Suppressor macrophage (primary cell): ENCODE data around the gene TGM6.

Experiments
- DNase-seq, 4 experiments: peaks; one replicate each; pipeline ENCODE4 v3.0.0-alpha.2; 2020 to 2022
- total RNA-seq, 17 experiments: gene quantifications; one replicate each; lab custom pipeline; 2026; ENCODE audit warnings: mixed read lengths in 6 of 17, inconsistent platforms in 3 of 17; lab: John Stamatoyannopoulos, UW

Gene TGM6
- 0 to 1.1 (median 0) reads per million in 17 experiments for total RNA-seq

DNA sequence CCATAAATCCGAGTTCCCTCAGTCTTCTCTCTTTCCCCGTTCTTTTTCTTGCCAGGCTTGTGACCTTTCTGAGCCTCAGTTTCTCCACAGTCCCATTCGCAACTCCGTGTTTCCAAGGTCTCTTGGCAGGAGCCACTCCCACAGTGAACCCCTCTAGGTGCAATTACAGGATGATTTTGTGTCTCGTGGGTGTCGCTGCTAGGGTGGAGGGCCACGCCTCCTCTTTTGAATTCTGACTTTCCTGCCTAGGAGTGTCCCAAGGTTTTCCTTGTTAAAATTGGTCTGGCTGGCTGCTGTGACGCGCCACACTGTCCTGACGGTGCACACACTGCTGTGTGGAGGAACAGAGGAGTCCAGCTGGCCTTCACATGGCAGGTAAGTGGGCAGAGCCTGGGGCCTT is at the start of gene TGM6:
TGM6 (plus strand) TSS at position 301 of the 400 bp plus-strand sequence; CDS start at position 369, 68 bp downstream.
- DNase-seq: no peak

DNA sequence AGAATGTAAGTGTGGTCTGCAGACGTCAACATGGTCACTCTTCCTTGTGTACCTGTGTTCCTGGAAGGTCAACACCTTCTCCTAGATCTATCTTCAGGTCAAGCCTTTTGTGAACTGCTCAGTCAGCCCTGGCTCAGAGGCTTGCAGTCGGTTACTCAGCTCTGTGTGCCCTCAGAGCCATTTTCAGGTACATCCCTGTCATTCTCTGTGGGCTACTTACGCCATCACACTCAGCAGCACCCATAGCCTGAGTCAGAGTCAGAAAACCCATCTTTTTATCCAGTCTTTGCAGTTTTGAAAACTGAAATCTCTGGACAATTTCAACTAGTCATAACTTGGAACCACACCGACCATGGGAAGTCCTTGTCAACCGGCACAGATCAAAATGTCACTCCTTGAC is 49.6 kb upstream of the TGM6 start:
- no peak for DNase-seq

DNA sequence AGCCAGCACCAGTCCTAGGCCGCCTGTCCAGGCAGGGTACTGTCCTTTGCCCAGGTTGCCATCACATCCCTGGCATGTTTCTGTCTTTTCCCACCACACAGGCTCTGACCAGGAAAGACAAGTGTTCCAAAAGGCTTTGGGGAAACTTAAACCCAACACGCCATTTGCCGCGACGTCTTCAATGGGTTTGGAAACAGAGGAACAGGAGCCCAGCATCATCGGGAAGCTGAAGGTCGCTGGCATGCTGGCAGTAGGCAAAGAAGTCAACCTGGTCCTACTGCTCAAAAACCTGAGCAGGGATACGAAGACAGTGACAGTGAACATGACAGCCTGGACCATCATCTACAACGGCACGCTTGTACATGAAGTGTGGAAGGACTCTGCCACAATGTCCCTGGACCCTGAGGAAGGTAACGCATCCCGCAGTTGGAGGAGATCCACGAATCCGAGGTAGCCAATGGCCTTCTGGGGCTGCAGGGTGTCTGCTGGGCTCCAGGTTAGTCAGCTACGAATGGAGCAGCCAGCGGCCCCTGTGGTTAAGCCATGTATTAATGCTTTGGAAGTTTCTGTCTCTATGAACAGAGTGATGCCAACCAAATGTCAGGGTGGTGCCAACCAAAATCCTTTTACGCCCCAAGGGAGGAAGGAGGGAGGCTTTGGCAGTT is 48.7 kb upstream of the TGM6 start:
- no peak for DNase-seq

DNA sequence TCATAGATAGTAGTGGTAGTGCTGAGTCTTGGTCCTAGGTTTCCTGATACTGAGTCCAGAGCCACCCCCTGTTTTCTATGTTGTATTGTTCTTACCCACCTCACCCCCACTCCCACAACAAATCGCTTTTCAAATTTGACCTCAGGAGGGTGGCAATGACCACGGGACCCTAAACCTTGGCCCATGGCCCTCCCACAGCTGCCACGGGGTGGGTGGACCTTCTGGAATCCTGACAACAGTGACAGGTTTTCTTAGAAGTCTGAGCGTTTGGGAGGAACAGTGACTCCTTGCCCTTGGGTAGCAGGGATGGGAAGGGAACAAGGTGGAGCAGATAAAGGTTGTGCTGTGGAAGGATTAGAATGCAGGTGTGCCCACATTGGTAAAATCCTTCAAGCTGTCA is 48.0 kb upstream of the TGM6 start:
- DNase-seq: no peak

DNA sequence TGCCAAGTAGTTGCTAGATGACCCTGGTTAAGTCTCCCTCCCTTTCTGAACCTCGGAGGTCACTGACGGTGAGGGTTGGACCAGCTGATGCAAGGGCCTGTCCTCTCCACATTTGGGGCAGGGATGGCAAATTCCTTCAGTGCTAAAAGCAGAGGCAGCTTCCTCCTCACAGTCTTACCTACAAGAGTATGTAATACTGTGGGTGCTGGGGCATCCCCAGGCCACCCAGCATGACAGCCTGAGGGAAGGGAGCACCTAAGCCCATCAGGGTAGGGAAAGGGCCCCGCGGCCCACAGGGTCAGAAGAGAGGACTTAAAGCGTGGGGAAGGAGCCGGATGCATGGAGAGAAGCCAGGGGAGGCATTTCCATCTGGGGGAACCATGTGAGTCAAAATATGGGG is 46.9 kb upstream of the TGM6 start:
- no peak for DNase-seq

DNA sequence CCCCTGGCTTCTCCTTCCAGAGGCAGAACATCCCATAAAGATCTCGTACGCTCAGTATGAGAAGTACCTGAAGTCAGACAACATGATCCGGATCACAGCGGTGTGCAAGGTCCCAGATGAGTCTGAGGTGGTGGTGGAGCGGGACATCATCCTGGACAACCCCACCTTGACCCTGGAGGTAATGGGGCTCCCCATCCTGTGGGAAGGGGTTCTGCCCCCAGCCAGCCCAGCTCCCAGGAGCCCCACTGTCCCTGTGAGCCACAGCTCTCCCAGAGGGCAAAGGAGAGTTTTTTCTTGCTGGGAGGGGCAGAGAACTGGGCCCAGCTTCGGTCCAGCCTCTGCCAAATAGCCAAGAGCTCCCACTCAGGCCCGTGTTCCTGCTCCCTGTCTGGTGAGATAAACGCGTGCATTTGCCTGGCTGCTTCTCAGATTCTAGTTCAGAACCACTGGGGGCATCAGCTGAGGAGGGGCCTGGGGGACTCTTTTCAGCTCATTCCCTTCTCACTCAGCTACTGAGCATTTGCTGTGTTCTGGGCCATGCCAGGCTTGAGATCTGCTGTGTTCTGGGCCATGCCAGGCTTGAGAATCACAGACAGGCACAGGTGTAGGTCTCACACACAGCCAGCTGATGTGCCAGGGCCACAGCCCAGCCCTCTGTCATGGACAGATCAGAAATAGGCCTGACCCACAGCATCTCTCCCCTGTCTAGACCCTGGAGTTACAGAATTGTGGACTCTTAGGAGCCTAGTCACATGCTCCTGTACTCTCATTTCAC is 45.4 kb upstream of the TGM6 start:
- no peak for DNase-seq

DNA sequence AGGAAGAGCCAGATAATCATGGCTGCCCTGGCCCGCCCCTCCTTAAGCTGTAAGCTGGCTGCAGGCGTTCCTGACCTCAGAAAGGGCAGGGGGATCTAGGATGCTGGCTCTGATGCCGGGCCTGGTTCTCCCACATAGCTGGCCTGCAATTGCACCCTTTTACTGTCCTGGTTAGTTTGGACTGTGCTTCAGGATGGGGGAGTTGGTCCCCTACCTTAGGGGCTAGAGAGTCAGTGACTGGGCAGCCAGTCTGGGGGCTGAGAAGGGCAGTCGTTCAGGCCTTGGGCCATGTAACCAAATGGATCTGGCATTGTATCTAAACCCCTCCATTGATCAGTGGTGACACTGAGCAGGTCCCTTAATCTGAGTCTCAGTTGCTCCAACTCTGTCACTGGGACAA is 44.2 kb upstream of the TGM6 start:
- DNase-seq: no peak

DNA sequence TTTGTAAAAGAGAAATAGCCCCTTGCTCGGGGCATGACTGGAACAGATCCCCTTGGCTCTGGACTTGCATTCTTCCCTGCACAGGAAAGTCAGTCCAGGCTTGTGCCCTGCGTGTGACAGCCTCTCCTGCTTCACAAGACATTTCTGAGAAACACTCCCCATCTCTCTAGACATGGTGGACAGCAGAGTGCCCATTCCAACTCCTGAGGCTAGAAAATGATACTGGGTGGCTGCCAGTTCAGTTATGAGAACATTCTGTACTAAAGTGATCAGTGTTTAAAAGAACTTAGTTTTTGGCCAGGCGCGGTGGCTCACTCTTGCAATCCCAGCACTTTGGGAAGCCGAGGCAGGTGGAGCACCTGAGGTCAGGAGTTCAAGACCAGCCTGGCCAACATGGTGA is 43.6 kb upstream of the TGM6 start:
- no peak for DNase-seq

DNA sequence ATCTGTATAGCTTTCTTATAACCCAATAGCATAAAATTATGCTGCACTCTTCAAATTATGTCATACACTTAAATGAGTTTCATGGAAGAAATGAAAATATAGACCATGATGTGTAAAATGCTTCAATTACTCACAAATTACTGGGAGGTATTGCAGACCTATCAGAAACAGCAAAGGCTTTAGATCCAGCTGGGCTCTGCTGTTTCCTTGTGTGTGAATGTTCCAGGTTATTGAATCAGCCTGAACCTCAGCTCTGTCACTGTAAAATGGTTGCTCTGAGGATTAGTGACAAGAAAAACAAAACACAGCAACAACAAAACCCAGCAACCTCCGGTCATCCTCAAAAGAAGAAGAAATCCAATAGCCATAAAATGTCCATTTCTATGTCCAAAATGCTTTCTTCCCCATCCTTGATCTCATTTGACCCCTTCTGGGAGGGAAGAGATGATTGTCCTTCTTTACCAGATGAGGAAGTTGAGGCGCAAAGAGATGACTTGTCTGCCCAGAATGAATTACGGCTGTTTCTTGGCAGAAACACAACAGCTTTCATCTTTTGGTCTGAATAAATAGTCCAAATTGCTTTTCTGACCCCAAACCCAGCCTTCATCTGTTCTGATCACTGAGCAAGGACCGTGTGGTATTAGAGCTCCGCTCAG is 42.2 kb upstream of the TGM6 start:
- DNase-seq: peak; percentile 51 to 77 (median 66)

DNA sequence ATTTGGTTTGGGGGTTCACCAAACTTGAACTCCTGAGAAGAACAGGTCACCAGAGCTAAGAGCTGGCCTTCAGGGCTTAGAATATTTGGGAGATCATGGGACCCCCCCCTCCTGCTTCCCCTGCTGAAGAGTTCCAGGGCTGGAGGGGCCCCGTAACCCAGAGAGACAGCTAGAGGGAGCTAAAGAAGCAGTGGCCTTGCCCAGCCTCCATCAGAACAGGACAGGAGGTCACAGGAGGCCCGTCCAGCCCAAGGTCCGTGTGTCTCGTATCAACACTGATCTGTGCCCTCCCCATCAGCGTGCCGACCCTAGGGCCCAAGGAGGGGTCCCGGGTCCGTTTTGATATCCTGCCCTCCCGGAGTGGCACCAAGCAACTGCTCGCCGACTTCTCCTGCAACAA is 40.6 kb upstream of the TGM6 start:
- DNase-seq: no peak

DNA sequence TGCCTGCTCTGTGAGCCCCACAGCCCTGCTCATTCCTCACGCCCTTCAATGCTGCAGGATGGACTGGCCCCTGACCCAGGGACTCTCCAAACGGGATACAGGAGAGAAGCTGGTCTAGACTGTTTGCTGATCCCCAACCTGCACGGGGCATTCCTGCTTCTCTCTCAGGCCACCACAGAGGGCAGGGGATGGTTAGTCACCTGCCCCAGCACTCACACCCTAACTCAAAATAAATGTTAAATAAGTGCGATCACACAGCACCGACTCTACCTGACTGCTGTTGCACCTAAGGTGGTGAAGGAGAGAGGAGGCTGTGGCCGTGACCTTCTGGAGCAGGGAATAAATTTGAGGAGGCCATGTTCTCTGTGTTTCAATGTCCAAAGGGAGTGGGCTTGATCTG is 39.9 kb upstream of the TGM6 start:
- DNase-seq: no peak

DNA sequence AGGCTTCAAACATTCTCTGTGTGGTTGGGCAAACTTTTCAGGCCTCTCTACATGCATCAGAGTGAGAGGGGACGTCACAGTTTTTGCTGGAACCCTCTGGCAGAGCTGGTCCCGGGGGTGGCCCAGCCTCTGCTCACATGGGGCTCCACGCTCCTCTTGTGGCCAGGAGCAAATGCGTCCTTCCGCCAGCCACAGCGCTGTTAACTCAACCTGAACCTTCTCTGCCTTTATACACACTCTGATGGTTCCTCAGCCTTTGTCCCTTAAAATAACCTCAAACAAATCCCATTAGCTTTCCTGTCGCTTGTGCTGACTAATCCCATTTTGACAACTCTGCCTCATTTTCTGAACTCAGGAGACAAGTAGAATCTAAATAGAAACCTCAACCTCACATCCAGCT is 39.4 kb upstream of the TGM6 start:
- DNase-seq: no peak

DNA sequence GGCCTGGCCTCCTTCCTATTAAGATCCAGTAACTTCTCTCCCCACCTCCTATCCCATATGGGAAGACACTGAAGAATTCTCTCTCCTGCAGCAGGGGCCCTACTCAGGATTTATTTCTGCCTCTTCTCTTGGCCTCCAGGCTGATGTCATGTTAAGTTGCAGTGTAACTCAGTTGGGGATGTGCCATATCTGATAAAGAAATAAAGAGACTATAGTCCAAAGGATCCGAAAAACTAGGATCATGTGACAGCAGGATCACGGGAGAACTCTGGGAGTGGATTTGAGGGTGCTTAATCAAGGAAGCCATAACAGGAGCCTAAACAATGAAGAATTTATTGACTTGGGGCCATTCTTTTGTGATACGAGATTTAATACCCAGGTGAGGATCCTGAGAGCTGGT is 38.5 kb upstream of the TGM6 start:
- no peak for DNase-seq

DNA sequence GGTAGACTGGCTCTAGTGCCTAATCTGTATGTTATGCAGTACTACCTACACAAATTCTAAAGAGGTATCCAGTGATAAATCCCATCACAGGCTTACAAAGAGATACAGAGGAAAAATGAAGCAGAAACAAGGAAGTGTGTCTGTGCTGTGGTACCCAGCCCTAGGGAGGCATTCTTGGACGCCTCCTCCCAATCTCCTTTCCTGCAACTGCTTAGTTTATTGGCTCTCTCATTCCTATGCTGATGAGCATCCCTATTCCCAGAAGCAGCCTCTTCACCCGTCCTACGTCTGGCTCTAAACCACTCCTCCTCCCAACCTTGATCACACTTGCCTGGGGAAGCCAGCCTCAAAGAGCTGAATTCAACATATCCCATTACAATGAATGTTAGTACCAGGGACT is 34.5 kb upstream of the TGM6 start:
- DNase-seq: no peak

DNA sequence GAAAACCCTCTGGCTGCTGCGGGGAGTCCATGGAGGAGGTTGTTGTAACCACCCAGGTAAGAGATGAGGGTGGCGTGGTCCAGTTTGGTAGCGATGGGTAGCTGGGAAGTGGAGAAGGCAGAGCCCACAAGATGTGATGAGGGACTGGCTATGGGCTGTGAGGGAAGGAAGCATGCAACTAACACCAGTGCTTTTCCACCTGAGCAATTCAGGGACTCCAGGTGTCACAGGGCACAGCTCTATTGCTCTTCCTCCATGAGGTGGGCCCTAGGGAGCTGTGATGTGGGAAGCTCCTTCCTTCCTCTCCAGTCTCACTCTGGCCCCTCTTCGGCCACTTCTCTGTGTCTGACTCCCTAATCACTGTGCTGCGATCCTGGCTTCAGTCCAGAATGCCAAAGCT is 32.4 kb upstream of the TGM6 start:
- DNase-seq: no peak

DNA sequence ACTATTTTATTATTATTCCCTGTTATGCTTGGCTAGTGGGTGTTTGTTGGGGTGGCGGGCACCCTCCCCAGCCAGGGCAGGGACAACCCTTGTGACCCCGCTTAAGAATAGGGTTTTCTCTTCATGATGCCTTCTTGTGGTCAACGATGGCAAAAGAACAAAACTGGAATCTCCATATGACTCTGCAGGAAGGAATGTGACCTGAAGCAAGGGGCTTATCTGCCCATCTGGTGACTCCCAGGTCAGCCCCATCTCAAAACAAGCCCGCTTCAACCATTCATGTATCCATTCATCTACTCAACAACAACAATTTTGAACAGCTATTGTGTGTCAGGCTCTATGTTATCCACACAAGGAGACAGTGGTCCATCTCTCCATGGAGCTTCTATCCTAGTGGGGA is 30.9 kb upstream of the TGM6 start:
- no peak for DNase-seq

DNA sequence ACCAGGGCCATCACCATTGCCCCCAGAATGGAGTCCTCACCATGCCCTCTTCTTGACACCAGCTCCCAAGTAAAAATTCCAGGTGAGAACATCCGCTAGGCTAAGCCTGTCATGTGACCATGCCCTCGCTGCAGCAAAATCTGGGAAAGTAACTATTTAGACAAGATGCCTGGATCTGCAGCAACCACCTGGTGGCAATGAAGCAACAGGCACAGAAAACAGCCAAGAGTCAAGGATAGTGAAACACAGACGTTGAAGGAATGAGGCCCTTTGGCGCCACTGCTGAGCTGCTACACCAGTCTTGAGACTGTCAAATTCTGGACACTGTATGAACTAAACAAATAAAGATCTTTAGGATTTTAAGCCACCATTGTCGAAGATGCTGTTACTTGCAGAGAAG is 30.1 kb upstream of the TGM6 start:
- no peak for DNase-seq

DNA sequence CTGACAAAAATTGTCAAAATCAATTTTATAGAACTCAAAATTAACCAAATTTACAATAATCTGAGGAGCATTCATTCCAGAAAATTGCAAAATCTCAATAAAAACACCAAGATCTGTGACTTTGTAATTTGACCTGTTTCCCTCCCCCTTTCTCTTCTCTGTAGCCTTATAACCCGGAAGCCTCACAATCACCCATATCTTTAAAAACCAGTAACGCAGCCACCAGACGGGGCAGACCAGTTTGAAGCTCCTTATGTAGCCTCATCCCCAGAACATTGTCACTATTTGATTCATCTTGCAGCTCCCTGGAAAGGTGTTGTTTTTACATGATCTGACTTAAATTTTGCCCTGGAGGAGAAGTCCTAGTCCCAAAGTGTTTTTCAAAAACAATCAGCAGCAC is 27.5 kb upstream of the TGM6 start:
- DNase-seq: no peak

DNA sequence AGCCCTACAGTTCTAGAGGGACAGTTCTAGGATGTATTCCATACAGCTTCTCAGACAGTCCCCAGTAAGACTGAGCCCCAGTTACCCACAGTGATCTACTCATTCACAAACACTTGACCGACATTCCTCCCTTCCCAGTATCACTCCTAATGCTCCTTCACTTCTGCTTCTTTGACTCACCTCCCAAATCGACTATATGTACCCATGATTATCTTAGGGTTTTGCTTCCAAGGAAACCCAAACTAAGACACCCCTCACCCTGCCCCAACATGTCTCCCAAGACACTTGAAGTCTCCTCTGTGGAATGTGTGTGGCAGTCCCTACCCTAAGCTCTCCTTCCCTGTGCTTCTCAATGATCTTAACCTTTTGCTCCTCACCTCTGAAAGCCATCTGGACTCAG is 23.6 kb upstream of the TGM6 start:
- DNase-seq: no peak

DNA sequence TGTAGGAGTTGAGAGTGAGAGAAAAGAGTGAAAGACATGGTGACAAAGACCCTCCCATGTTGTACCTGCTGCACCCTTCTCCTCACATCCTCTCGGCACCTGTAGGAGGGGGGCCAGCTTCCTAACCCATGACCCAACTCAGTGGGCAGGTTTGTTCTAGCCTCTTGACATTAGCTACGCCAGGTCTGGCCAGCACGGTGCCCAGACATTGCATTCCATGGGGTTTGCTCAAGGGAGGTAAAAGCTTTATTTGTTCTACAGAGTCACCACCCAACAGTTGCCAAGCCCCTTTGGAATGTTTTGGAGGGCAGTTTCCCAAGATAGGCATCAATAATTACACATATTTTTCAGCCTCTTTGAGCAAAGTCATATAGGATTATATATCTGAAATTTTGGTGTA is 22.7 kb upstream of the TGM6 start:
- no peak for DNase-seq

DNA sequence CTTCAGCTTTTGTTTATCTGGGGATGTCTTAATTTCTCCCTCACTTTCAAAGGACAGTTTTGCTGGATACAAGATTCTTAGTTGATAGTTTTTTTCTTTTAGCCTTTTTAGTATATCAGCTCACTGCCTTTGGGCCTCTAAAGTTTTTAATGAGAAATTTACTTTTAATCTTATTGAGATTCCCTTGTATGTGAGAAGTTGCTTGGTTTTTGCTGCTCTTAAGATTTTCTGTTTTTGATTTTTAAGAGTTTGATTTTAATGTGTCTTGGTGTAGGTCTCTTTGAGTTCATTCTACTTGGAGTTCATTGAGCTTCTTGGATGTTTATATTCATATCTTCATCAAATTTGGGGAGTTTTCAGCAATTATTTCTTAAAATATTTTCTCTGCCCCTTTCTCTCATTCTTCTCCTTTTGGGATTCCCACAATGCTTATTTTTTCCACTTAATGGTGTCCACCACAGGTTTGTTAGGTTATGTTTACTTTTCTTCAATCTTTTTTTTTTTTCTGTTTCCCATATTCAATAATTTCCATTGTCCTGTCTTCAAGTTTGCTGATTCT is 19.6 kb upstream of the TGM6 start:
- no peak for DNase-seq

DNA sequence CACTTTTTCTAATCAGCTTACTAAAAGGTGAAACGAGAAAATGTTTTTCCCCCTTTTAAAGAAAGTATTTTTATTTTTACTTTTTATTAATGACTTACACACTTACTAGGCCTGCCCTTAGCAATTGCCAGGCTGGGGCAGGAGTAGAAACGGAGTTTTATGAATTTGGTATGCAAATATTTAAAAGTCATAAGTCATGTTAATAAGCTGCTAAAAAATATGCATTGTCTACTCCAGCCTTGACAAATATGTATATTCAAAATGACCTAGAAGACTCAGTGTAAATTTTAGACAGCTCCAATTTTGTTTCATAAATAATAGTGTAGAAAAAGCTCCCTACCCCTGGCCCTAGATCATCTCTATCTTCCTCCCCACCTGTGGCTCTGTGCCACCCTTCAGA is 17.5 kb upstream of the TGM6 start:
- no peak for DNase-seq

DNA sequence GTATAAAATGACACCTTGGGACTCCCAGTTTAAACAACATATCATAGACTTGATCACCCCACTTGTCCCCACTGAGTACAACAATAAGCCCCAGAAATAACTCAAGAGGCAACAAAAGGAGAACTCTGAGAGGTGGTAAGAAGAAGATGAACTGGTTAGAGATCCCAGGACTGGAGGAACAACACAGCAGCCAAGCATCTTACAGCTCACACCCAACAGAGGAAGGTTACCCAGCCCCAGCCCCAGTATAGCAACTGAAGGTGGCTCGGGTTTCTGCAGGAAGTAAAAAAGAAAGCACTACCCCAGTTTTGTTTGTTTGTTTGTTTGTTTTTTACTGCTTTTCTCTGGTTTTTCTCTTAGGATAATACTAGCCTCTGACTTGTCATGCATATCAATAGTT is 17.1 kb upstream of the TGM6 start:
- DNase-seq: no peak

DNA sequence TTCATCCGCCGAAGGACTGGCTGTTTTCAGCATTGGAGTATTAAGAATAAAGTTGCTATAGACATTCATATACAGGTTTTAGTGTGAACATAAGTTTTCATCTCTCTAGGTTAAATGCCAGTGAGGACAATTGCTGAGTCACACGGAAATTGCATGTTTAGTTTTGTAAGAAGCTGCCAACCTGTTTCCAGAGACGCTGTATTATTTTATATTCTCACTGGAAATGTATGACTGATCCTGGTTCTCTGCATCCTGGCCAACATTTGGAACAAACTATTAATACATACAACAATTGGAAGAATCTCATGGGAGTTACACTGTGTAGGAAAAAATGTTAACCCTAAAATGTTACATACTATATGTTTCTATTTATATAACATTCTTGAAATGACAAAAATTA is 16.7 kb upstream of the TGM6 start:
- DNase-seq: no peak
